Measurements from ENCODE around the gene DYNC1LI1. TPM values are rescaled to one million over a fixed set of nuclear protein-coding genes. Genes with fewer than 3 reads are reported as not detected.

The DYNC1LI1 gene
- polyA plus RNA-seq, 1 of the 3 experiments (the other 2 are of a cell fraction), result 15.4 TPM

DNA sequence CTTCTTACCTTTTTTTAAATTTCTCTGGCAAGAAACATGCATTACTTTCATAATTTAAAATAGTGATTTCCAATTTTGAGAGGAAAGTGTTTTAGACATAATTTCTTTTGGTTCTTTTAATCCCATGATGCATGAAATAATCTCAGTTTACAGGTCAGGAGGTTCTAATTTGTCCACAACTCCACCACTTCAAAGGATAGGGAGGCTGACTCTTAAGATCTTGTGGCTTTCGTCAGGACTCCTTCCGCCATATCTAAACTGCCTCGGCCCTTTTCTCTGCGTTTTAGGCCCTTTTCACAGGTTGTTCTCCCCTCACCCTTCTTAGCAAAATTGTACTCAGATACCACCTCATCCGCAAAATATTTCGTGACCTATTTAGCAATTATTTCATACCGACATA is 8.0 kb downstream of the DYNC1LI1 start:
- H3F3A ChIP-seq (replicated peaks; ENCODE audit: insufficient read depth), result peaks cover 11% of the 10 kb centered on the region
- H3K36me3 ChIP-seq (replicated peaks in 1 of 2; ENCODE audit: control insufficient read depth in 1 of 2, insufficient read depth in 2 of 2, low read length in 1 of 2), result peaks cover 0 to 17% of the 10 kb centered on the region in 2 experiments
- no peaks in the 10 kb centered on the region for H3K4me1 ChIP-seq (ENCODE audit: control insufficient read depth in 1 of 2, insufficient read depth in 2 of 2, low read depth in 1 of 2, low read length in 1 of 2)
- H3K4me3 ChIP-seq (ENCODE audit: low read depth in 2 of 2, low read length in 1 of 2), result no peak overlapping the region
- no peak overlapping the region for H3K4me2 ChIP-seq
- DNase-seq, result no peak
- TF ChIP-seq, protein P1, sequence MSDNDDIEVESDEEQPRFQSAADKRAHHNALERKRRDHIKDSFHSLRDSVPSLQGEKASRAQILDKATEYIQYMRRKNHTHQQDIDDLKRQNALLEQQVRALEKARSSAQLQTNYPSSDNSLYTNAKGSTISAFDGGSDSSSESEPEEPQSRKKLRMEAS (IDR thresholded peaks at IDR 0.05; ENCODE audit: low read depth), result no peak
- TF ChIP-seq GABPA (IDR thresholded peaks at IDR 0.05; ENCODE audit: low read depth) (no peak), JUND (IDR thresholded peaks at IDR 0.05) (no peak)
- H3K9me3 ChIP-seq, result no peaks in the 10 kb centered on the region
- no peak overlapping the region for H3K9ac ChIP-seq
- H3K9me2 ChIP-seq, result no peaks in the 10 kb centered on the region
- H3K27me3 ChIP-seq (ENCODE audit: insufficient read depth), result no peaks in the 10 kb centered on the region
- peaks cover 40% of the 10 kb centered on the region for H4K20me1 ChIP-seq (ENCODE audit: insufficient read depth)
- CTCF ChIA-PET, result no interaction called here
- 98% methylated on average over 7 of the region's 7 CpGs for WGBS (ENCODE audit: low lambda C conversion rate)
- POLR2A ChIA-PET, result no interaction called here
- peaks cover 100% of the 10 kb centered on the region for H3K79me2 ChIP-seq (ENCODE audit: insufficient read depth)
- no peak overlapping the region for H2AFZ ChIP-seq (ENCODE audit: low read depth)
- H3K27ac ChIP-seq (ENCODE audit: low read depth in 2 of 2, low read length in 1 of 2), result no peak overlapping the region

DNA sequence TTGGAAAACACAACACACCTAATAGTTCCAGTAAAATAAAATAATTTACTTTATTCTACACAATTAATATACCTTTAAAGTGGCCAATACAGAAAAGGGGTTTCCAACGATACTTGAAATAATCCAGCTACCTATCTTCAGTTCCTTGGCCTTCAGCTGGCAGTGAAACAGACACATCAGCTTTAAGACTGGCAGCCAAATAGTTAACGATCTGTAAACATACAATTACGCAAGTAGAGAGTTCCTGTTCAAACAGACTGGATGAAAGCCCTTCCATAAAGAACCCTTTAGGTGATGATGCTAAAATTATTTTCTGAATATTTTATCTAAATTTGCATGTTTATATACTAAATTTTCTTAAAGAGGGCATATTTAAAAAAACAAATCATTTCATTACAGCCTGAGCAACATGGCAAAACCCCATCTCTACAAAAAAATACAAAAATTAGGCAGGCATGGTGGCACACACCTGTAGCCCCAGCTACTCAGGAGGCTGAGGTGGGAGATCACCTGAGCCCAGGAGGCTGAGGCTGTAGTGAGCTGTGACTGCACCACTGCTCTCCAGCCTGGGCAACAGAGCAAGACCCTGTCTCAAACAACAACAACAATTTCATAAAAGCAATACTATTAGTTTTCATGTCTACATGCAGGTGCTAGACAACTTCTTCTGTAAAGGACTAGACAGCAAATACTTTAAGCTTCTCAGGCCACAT is 12.9 kb downstream of the DYNC1LI1 start:
- DNase-seq, result no peak
- H4K20me1 ChIP-seq (ENCODE audit: insufficient read depth), result peaks cover 50% of the 10 kb centered on the region
- ChIA-PET POLR2A (no interaction called here), CTCF (no interaction called here)
- no peak overlapping the region for H3K9ac ChIP-seq
- no peak overlapping the region for H2AFZ ChIP-seq (ENCODE audit: low read depth)
- 83% methylated on average over 3 of the region's 3 CpGs for WGBS (ENCODE audit: low lambda C conversion rate)
- no peak overlapping the region for H3K4me3 ChIP-seq (ENCODE audit: low read depth in 2 of 2, low read length in 1 of 2)
- H3F3A ChIP-seq (replicated peaks; ENCODE audit: insufficient read depth), result peaks cover 7% of the 10 kb centered on the region
- H3K4me2 ChIP-seq, result no peak overlapping the region
- no peaks in the 10 kb centered on the region for H3K9me3 ChIP-seq
- H3K27me3 ChIP-seq (ENCODE audit: insufficient read depth), result no peaks in the 10 kb centered on the region
- H3K4me1 ChIP-seq (ENCODE audit: control insufficient read depth in 1 of 2, insufficient read depth in 2 of 2, low read depth in 1 of 2, low read length in 1 of 2), result no peaks in the 10 kb centered on the region; a peak in 1 of 4 replicates
- no peaks in the 10 kb centered on the region for H3K36me3 ChIP-seq (replicated peaks in 1 of 2; ENCODE audit: control insufficient read depth in 1 of 2, insufficient read depth in 2 of 2, low read length in 1 of 2)
- TF ChIP-seq RAD21 (IDR thresholded peaks at IDR 0.05; ENCODE audit: low read length) (no peak), GABPA (IDR thresholded peaks at IDR 0.05; ENCODE audit: low read depth) (no peak), CHD2 (IDR thresholded peaks at IDR 0.05; ENCODE audit: low read length, partially characterized antibody) (no peak), FOXM1 (IDR thresholded peaks at IDR 0.05; ENCODE audit: low read depth) (no peak), RXRA (IDR thresholded peaks at IDR 0.05; ENCODE audit: borderline replicate concordance, low read depth) (no peak), EZH2phosphoT487 (IDR thresholded peaks at IDR 0.05; ENCODE audit: borderline replicate concordance, low read depth) (no peak), NRF1 (IDR thresholded peaks at IDR 0.05; ENCODE audit: low read depth, low read length) (no peak), GATA2 (CRISPR knock-in tag; IDR thresholded peaks at IDR 0.05) (no peak), JUND (IDR thresholded peaks at IDR 0.05) (no peak), MXI1 (IDR thresholded peaks at IDR 0.05; ENCODE audit: low read depth, low read length) (no peak), FOXJ3 (CRISPR knock-in tag; IDR thresholded peaks at IDR 0.05) (no peak), EP300 (IDR thresholded peaks at IDR 0.05; ENCODE audit: borderline replicate concordance in 1 of 2, low read depth in 1 of 2, low read length in 1 of 2) (no peak), YY1 (IDR thresholded peaks at IDR 0.05; ENCODE audit: low read depth) (no peak), RFX5 (IDR thresholded peaks at IDR 0.05; ENCODE audit: low read length) (no peak), MEF2A (IDR thresholded peaks at IDR 0.05; ENCODE audit: borderline replicate concordance, low read depth) (no peak)
- TF ChIP-seq, protein P2, sequence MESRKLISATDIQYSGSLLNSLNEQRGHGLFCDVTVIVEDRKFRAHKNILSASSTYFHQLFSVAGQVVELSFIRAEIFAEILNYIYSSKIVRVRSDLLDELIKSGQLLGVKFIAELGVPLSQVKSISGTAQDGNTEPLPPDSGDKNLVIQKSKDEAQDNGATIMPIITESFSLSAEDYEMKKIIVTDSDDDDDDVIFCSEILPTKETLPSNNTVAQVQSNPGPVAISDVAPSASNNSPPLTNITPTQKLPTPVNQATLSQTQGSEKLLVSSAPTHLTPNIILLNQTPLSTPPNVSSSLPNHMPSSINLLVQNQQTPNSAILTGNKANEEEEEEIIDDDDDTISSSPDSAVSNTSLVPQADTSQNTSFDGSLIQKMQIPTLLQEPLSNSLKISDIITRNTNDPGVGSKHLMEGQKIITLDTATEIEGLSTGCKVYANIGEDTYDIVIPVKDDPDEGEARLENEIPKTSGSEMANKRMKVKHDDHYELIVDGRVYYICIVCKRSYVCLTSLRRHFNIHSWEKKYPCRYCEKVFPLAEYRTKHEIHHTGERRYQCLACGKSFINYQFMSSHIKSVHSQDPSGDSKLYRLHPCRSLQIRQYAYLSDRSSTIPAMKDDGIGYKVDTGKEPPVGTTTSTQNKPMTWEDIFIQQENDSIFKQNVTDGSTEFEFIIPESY (IDR thresholded peaks at IDR 0.05; ENCODE audit: borderline replicate concordance, low read depth), result no peak
- TF ChIP-seq, protein P1 (IDR thresholded peaks at IDR 0.05; ENCODE audit: low read depth), result no peak
- TF ChIP-seq, protein P3, sequence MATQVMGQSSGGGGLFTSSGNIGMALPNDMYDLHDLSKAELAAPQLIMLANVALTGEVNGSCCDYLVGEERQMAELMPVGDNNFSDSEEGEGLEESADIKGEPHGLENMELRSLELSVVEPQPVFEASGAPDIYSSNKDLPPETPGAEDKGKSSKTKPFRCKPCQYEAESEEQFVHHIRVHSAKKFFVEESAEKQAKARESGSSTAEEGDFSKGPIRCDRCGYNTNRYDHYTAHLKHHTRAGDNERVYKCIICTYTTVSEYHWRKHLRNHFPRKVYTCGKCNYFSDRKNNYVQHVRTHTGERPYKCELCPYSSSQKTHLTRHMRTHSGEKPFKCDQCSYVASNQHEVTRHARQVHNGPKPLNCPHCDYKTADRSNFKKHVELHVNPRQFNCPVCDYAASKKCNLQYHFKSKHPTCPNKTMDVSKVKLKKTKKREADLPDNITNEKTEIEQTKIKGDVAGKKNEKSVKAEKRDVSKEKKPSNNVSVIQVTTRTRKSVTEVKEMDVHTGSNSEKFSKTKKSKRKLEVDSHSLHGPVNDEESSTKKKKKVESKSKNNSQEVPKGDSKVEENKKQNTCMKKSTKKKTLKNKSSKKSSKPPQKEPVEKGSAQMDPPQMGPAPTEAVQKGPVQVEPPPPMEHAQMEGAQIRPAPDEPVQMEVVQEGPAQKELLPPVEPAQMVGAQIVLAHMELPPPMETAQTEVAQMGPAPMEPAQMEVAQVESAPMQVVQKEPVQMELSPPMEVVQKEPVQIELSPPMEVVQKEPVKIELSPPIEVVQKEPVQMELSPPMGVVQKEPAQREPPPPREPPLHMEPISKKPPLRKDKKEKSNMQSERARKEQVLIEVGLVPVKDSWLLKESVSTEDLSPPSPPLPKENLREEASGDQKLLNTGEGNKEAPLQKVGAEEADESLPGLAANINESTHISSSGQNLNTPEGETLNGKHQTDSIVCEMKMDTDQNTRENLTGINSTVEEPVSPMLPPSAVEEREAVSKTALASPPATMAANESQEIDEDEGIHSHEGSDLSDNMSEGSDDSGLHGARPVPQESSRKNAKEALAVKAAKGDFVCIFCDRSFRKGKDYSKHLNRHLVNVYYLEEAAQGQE (IDR thresholded peaks at IDR 0.05; ENCODE audit: low read depth, low read length), result no peak
- TF ChIP-seq, protein P4, sequence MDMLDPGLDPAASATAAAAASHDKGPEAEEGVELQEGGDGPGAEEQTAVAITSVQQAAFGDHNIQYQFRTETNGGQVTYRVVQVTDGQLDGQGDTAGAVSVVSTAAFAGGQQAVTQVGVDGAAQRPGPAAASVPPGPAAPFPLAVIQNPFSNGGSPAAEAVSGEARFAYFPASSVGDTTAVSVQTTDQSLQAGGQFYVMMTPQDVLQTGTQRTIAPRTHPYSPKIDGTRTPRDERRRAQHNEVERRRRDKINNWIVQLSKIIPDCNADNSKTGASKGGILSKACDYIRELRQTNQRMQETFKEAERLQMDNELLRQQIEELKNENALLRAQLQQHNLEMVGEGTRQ (IDR thresholded peaks at IDR 0.05; ENCODE audit: borderline replicate concordance, low read depth, low read length), result no peak
- H3K27ac ChIP-seq (ENCODE audit: low read depth in 2 of 2, low read length in 1 of 2), result no peak overlapping the region
- H3K9me2 ChIP-seq, result no peaks in the 10 kb centered on the region
- H3K79me2 ChIP-seq (ENCODE audit: insufficient read depth), result peaks cover 98% of the 10 kb centered on the region

Data from SK-N-SH (cell line).